HL-60 (cell line): ENCODE measurements around the gene EPN2.

ENCODE experiments used
- DNase-seq, 2 experiments: peaks; one replicate each; pipeline ENCODE4 v3.0.0-alpha.2; 2010 to 2020; ENCODE audit warnings: low read depth in 1 of 2, low spot score in 1 of 2
- H3K27ac ChIP-seq: fragments of 250-450 bp; sonication (Bioruptor Pico); replicated peaks from 2 replicates; pipeline ENCODE4 v1.5.1; 2020; ENCODE audit warnings: mild to moderate bottlenecking, moderate library complexity
- H3K27me3 ChIP-seq: fragments of 250-450 bp; sonication (Bioruptor Pico); 2 replicates; pipeline ENCODE4 v1.5.1; 2021; ENCODE audit warnings: mild to moderate bottlenecking, moderate library complexity; ENCODE audit not compliant: insufficient read depth, poor library complexity, severe bottlenecking
- H3K4me3 ChIP-seq: replicated peaks from 2 replicates; pipeline ENCODE4 v1.5.1; 2011; ENCODE audit warnings: mild to moderate bottlenecking, control low read depth, low read length; ENCODE audit not compliant: insufficient read depth
- GABPA ChIP-seq: IDR thresholded peaks from 2 replicates; pipeline ENCODE4 v1.6.1; 2012; ENCODE audit warnings: low read depth
- POLR2AphosphoS5 ChIP-seq: IDR thresholded peaks from 2 replicates; pipeline ENCODE4 v1.6.1; 2012; ENCODE audit warnings: low read depth
- SPI1 ChIP-seq: IDR thresholded peaks from 2 replicates; pipeline ENCODE4 v1.6.1; 2012; ENCODE audit warnings: low read depth, mild to moderate bottlenecking, borderline replicate concordance
- TF ChIP-seq, protein P1 (sequence below): IDR thresholded peaks from 2 replicates; pipeline ENCODE4 v1.6.1; 2012; ENCODE audit warnings: low read depth; ENCODE audit not compliant: insufficient replicate concordance
- TF ChIP-seq, protein P2 (sequence below): IDR thresholded peaks from one replicate; pipeline ENCODE4 v1.5.1; 2011; ENCODE audit warnings: low read length, control low read depth, inconsistent platforms; ENCODE audit not compliant: insufficient read depth

The EPN2 gene

DNA sequence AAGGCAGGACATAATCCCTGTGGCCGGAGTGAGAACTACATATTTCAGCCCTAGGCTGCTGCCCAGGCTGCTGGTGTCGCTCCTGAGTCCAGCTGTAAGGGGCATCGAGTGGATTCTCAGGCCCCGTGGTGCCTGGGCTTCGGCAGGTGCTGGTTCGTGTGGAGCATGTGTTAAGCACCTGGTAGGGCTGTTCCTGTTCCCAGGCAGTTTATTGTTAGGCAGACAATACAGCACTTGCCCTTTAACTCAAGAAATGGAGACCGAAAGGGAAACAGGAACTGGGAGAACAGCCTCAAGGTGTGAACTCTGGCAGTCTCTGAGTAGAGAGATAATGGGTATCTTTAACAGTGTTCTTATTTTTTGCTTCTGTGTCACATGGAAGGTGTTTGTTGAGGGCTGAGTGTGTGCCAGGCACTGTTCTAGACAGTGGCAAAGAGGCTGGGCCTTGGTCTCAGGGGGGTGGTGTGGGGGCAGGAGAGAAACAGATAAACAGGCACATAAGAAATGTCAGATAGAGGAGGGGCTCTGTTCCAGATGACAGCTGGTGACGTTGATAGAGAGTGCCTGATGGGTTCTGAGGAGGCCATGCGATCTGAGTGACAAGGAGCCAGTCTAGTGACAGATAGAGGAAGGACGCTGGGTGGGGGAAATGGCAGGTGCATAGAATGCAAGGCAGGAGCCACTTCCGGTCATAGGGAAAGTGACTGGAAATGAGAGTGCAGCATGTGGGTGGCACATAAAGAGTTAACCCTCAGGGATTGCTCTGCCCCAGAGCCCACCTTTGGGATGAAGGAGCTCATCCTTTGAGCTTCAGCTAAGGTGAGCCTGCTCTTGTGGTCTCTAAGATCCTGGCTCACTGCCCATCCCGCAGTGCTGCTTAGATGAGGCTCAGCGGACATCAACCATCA lies 33.8 kb downstream of the EPN2 start:
- Histone ChIP-seq H3K27me3 (no peaks in the 10 kb centered on the region), H3K4me3 (no peak overlapping the region), H3K27ac (no peak overlapping the region)
- no peak for DNase-seq
- TF ChIP-seq, protein P1, sequence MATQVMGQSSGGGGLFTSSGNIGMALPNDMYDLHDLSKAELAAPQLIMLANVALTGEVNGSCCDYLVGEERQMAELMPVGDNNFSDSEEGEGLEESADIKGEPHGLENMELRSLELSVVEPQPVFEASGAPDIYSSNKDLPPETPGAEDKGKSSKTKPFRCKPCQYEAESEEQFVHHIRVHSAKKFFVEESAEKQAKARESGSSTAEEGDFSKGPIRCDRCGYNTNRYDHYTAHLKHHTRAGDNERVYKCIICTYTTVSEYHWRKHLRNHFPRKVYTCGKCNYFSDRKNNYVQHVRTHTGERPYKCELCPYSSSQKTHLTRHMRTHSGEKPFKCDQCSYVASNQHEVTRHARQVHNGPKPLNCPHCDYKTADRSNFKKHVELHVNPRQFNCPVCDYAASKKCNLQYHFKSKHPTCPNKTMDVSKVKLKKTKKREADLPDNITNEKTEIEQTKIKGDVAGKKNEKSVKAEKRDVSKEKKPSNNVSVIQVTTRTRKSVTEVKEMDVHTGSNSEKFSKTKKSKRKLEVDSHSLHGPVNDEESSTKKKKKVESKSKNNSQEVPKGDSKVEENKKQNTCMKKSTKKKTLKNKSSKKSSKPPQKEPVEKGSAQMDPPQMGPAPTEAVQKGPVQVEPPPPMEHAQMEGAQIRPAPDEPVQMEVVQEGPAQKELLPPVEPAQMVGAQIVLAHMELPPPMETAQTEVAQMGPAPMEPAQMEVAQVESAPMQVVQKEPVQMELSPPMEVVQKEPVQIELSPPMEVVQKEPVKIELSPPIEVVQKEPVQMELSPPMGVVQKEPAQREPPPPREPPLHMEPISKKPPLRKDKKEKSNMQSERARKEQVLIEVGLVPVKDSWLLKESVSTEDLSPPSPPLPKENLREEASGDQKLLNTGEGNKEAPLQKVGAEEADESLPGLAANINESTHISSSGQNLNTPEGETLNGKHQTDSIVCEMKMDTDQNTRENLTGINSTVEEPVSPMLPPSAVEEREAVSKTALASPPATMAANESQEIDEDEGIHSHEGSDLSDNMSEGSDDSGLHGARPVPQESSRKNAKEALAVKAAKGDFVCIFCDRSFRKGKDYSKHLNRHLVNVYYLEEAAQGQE = no peak
- TF ChIP-seq, protein P2, sequence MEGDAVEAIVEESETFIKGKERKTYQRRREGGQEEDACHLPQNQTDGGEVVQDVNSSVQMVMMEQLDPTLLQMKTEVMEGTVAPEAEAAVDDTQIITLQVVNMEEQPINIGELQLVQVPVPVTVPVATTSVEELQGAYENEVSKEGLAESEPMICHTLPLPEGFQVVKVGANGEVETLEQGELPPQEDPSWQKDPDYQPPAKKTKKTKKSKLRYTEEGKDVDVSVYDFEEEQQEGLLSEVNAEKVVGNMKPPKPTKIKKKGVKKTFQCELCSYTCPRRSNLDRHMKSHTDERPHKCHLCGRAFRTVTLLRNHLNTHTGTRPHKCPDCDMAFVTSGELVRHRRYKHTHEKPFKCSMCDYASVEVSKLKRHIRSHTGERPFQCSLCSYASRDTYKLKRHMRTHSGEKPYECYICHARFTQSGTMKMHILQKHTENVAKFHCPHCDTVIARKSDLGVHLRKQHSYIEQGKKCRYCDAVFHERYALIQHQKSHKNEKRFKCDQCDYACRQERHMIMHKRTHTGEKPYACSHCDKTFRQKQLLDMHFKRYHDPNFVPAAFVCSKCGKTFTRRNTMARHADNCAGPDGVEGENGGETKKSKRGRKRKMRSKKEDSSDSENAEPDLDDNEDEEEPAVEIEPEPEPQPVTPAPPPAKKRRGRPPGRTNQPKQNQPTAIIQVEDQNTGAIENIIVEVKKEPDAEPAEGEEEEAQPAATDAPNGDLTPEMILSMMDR = no peak
- TF ChIP-seq SPI1 (no peak), GABPA (no peak), POLR2AphosphoS5 (no peak)

DNA sequence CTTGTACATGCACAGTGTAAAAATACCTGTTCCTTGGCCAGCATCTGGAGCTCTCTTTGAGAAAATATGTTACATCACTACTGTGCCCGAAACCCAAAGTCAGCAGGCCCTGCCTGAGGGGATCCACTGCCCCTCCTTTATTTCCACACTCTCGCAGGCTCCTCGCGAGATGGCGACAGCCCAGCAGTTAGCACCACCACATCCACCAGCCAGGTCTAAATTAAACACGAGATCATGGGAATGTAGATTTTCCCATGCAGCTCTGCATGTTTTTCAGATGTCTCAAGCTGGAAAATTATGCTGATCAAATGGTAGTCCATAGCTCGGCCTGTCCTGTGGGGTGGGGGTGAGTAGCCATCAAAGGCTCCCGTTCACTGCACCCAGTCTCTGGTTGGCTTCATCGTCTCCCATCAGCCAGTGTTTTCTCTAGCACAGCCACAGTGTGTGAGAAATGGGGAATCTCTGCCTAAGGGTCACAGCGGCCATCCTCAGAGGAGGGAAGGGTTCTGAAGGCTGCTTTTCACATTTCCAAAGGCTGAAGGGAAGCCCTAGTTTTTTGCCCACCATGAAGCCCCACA lies 34.7 kb downstream of the EPN2 start:
- H3K4me3 ChIP-seq = no peak overlapping the region
- H3K27me3 ChIP-seq = no peaks in the 10 kb centered on the region
- no peak overlapping the region for H3K27ac ChIP-seq
- TF ChIP-seq, protein P1 = no peak
- TF ChIP-seq, protein P2 = no peak
- no peak for TF ChIP-seq SPI1
- no peak for TF ChIP-seq GABPA
- no peak for TF ChIP-seq POLR2AphosphoS5
- DNase-seq = no peak

DNA sequence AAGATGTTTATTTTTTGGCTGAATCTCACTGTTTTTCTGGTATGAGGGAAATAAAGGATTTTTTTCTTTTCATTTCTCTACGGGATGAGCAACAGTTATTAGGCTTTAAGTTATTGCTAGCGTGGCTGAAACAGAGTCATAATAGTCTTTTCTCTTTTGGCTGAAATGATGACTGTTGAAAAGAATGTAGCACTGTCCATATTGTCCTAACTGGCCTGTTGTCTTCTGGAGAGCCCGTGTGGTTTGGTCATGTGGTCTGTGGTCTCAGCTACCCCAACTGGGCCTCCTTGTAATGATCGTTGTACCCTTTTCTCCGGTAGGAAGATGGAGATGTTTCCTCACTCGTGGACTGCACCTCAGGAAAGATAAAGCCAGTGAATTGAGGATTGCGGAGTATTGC lies 36.6 kb downstream of the EPN2 start:
- Histone ChIP-seq H3K4me3 (no peak overlapping the region), H3K27me3 (no peaks in the 10 kb centered on the region), H3K27ac (no peak overlapping the region)
- TF ChIP-seq SPI1 = no peak
- TF ChIP-seq, protein P1 = no peak
- no peak for TF ChIP-seq GABPA
- TF ChIP-seq POLR2AphosphoS5 = no peak
- TF ChIP-seq, protein P2 = no peak
- DNase-seq = no peak
